GM21723 (cell line): Measurements from ENCODE around the gene SYCN.
"Not testable (repeated sequence)": the region's sequence is repeated elsewhere in the genome, so short reads cannot be mapped to it uniquely, and the experiment has no call there.

Source experiments
- ATAC-seq: cut with Tn5 transposase; IDR thresholded peaks from one replicate; pipeline ENCODE4 v1.9.1; 2021; ENCODE audit warnings: mild to moderate bottlenecking, moderate library complexity; ENCODE audit not compliant: unreplicated experiment

SYCN gene, protein sequence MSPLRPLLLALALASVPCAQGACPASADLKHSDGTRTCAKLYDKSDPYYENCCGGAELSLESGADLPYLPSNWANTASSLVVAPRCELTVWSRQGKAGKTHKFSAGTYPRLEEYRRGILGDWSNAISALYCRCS

DNA sequence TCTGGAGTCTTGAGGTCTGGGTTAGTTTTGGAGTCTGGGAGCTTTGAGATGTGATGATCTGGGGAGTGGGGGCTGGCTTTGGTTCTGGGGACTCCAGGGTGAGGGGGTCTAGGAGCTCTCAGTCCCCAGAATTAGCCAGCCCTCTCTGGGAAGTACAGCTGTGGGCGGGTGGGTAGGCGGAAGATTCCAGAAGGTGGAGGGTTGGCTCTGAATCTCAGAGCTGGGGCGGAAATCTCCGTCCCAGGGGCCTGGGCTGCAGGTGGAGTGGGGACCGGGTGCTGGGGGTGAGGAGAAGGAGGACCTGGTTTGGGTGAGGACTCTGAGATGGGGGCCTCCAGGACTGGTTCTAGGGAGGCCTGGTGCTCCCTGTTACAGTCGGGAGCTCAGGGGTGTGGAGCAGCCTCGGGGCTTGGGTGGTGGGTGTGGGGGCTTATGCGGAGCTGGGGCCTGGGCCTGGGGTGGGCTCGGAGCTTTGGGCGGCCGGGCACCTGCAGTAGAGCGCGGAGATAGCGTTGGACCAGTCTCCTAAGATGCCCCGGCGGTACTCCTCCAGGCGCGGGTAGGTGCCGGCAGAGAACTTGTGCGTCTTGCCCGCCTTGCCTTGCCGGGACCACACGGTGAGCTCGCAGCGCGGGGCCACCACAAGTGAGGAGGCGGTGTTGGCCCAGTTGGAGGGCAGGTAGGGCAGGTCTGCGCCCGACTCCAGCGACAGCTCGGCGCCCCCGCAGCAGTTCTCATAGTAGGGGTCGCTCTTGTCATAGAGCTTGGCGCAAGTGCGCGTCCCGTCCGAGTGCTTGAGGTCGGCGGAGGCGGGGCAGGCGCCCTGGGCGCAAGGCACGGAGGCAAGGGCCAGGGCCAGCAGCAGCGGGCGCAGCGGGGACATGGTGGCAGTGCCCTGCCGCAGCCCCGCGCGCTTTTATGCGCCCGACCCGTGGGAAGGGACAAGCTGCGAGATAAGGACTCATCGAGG lies at the start of gene SYCN:
Gene SYCN (minus strand): TSS at position 892 of the 970 bp plus-strand sequence. CDS start 9 bp downstream, at position 883.
- no peak for ATAC-seq

DNA sequence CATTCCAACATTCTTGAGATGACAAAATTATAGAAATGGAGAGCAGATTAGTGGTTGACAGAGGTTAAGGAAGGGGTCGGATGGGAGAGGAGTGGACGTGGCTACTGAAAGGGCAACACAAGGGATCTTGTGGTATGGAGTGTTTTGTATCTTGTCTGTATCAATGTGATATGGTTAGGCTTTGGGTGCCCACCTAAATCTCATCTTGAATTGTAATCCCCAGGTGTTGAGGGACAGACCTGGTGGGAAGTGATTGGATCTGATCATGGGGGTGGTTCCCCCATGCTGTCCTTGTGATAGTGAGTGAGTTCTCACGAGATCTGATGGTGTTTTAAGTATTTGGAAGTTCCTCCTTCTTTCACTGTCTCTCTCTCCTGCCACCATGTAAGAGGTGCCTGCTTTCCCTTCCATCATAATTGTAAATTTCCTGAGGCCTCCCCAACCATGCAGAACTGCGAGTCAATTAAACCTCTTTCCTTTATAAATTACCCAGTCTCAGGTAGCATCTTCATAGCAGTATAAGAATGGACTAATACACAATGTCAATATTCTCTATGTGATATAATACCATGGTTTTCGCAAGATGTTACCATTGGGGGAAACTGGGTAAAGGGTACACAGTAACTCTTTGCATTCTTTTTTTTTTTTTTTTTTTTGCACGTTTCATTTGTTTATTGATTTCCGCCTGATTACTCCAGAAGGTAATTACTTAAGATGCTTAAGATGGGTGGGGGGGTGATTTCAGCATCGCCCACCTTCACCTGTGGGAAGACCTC lies 49.5 kb upstream of the SYCN start:
- no peak for ATAC-seq

DNA sequence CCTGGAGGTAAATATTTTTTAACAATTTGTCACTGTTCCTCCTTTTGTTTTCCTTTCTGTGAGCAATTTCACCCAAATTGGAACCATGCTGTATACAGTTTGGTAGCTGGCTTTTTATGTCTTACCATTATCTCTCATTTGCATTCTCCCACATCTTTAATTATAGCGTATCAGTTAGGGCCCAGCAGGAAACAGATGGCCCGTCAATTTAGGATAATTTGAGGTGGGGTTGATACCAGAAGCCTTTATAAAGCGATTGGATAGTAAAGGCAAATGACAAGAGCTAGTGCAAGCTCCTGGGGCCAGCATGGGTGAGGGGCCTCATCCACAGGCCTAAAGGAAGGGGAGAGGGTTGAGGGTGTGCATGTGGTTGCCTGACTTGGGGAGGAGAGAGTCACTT lies 48.4 kb upstream of the SYCN start:
- no peak for ATAC-seq

DNA sequence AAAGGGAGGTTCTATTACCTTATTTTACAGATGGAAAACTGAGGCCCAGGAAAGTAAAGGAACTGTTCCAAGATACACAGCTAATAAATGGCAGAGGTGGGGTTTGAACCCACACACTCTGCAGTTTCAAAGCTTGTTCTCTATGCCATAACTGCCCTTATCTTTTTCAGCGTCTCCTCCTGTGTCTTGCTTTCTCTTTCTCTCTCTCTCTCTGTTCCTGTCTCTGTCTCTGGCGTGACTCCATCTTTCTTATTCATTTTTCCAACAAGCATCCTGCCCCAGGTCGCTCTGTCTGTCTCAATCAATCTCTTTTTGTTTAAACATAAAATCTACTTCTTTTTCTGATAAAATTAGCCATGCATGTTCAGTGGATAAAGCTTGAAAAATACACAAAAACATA lies 47.8 kb upstream of the SYCN start:
- ATAC-seq: no peak

DNA sequence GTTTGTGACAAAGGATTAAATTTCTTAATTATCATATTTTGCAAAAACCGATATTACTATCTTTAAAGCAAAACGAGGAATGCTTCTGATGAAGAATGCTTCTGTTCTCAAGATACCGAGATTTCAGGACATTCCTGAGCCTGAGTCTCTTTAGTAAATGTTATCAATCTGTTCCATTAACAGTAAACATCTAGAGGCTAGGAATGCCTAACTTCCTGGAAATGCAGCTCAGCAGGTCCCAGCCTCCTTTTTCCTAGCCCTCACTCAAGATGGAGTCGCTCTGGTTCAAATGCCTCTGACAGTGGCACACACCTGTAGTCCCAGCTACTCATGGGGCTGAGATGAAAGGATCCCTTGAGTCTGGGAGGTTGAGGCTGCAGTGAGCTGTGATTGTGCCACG lies 47.0 kb upstream of the SYCN start:
- ATAC-seq: no peak

DNA sequence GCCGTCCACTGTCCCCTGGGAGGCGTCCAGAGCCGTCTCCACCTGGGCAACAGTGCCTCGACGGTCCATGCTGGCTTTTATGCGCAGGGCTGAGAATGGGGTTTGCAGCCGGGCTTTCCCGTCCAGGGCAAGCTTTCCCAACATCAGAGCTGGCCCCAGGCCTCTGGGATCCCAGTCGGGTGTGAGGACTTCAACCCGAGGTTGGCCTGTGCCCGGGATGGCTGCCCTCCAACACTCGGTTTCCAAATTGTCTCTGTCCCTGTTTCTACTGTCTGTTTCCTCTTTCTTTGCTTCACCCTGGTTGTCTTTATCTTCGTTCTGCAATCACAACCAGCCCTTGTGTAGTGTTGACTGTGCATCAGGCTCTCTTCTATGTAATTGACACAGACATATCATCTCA lies 44.7 kb upstream of the SYCN start, which contains the start of gene IFNL4:
Gene IFNL4 (minus strand): TSS at position 51 of the 400 bp plus-strand sequence.
- ATAC-seq: no peak

DNA sequence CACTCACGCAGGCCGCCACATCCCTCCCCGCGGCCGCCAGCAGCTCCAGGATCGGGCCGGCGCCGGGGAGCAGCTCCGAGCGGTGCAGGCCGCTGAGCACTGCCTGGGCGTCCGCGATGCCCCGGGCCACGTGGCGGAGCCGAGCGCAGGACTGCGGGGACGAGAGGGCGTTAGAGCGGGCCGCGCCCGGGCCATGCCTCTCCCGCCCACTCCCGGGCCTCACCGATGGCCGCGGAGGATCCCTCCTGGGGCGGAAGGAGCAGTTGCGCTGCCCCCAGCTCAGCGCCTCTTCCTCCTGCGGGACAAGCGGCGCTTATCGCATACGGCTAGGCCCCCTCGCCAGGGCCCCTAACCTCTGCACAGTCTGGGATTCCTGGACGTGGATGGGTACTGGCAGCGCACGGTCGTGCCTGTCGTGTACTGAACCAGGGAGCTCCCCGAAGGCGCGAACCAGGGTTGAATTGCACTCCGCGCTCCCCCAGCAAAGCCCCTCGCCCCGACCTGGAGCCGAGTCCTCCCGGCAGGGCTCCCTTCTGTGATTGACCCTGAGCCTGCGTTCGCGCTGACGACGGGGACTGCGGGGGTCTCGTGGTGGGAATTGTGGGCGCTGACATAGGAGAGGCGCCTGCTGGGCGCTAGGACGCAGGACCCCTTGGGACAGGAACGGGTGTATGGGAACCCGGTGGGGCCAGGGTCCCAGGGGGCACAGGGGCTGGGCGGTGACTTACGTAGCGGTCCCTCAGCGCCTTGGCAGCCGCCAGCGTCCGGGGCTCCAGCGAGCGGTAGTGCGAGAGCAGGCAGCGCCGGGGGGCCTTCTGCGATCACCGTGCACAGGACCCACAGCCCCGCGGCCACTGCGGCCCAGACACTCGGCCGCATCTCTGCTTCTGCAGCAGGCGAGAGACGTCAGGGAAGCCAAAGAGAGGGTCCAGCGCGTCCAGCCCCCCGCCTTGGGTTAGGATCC lies 43.9 kb upstream of the SYCN start:
- ATAC-seq: no peak

DNA sequence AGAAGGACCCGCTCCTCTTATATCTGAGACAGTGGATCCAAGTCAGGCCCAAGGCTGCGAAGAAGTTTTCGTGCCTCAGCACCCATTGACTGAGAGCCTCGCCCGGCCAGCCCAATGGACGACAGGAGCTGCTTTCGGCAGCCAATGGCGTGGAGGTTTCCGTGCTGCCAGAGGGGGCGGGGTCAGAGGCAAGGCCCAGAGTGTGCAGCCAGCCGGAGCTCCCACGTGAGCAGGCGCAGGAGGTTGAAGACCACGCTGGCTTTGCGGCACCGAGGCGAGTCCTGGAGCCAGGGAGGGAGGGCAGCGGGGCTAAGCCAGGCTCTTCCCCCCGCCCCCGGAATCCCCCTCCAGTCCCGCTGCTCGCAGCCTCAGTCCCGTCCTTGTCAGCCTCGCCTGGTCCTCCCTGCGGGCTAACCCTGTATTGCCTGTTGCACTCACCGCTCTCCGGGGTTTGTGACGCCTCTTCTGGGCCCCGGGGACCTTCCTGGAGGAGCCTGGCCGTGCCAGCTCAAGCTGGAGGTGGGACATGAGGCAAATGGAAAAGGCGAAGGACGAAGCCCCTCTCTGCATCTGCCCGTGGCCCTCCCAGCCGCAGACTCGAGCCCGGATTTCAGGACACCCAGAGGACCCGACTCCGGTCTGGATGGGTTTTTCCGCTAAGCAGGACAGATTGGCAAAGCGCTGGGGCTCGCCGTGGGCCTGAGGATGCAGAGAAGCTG lies 43.0 kb upstream of the SYCN start:
- ATAC-seq: no peak

DNA sequence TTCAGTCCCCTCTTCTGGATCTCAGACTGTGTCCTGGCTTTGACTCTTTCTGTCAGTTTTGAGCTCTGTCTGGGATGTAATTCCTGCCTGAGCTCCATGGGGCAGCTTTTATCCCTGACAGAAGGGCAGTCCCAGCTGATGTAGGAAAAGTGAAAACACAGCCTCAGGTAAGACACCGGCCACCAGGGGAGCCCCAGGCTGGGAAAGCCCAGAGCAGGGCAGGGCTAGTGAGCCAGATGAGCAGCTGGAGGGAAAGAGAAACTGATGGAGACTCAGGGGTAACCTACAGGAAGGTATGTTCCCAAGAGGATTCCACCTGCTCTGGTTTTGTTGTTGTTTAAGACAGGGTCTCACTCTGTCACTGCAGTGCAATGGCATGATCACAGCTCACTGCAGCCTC lies 41.1 kb upstream of the SYCN start:
- ATAC-seq: not testable (repeated sequence)

DNA sequence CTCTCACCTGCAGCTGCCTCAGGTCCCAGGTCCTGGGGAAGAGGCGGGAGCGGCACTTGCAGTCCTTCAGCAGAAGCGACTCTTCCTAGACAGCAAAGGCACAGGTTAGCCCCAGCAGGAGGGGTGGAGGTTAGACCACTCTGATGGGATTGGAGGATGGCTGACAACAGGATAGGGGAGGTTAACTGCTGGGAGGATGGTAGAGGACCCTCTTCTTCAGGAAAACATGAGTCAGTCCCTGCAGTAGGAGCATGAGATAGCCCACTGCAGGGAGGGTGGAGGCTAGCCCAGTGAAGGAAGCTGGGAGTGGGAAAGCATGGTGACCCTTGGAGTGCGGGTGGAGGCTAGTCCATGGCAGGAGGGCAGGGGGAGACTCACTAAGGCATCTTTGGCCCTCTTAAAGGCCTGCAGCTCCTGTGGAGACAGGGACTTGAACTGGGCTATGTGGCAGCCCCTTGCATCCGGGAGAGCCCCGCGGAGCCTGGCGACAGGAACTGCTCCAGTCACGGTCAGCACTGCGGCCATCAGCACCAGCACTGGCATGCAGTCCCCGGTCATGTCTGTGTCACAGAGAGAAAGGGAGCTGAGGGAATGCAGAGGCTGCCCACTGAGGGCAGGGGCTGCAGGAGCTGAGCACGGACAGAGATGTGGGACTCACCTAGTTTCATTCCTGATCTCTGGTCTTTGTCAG lies 40.5 kb upstream of the SYCN start, which contains the start of gene IFNL3:
Gene IFNL3 (minus strand): TSS at position 597 of the 691 bp plus-strand sequence. CDS start 39 bp downstream, at position 558.
- not testable (repeated sequence) for ATAC-seq

DNA sequence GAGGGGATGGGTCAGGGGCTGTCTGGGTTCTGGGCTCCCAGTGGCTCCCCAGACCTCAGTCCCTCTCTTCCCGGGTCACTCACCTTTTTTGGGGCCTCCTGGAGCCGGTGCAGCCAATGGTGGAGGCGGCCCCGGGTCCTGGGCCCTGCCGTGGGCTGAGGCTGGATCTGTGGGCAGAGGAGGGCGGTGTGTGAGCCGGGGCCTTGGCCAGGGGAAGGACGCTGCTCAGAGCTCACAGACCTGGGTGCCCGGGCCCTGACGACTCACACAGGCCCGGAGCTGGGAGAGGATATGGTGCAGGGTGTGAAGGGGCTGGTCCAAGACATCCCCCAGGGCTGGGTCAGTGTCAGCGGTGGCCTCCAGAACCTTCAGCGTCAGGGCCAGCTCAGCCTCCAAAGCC lies 39.7 kb upstream of the SYCN start:
- ATAC-seq: not testable (repeated sequence)

DNA sequence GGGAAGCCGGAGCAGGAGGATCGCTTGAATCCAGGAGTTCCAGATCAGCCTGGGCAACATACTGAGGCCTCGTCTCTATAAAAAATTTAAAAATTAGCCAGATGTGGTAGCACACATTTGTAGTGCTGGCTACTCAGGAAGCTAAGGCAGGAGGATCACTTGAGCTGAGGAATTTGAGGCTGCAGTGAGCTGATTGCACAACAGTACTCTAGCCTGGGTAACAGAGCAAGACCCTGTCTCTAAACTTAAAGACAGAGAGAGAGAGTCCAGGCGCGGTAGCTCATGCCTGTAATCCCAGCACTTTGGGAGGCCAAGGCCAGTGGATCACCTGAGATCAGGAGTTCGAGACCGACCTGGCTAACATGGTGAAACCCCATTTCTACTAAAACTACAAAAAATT lies 36.4 kb upstream of the SYCN start:
- no peak for ATAC-seq

DNA sequence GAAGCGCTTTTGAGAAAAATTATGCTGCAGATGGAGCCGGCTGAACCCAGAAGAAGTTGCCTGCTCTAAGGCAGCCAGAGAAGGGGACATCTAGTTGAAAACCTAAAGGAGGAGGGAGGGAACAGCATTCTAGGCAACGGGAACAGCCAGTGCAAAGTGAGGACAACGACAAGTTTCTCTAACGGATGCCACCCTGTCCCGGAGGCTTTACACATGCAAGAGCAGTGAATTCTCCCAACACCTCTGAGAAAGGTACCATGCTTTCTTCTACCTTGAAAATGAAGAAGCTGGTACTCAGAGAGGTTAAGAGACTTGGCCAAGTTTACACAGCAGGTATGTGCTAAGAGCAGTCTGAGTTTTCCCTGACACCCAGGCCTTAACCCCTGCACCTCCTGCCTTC lies 34.9 kb upstream of the SYCN start:
- ATAC-seq: no peak

DNA sequence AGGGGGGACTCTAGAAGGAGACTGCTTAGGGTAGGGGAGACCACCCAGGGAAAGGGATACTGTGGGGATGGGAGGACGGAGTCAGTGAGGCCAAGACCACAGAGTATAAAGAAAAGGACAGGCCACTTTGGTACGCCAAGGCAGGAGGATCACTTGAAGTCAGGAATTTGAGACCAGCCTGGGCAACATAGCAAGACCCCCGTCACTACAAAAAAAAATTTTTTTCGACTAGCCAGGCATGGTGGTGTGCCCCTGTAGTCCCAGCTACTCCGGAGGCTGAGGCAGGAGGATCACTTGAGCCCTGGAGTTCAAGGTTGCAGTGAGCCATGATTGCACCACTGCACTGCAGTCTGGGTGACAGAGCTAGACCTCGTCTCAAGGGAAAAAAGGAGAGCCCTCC lies 34.1 kb upstream of the SYCN start:
- no peak for ATAC-seq

DNA sequence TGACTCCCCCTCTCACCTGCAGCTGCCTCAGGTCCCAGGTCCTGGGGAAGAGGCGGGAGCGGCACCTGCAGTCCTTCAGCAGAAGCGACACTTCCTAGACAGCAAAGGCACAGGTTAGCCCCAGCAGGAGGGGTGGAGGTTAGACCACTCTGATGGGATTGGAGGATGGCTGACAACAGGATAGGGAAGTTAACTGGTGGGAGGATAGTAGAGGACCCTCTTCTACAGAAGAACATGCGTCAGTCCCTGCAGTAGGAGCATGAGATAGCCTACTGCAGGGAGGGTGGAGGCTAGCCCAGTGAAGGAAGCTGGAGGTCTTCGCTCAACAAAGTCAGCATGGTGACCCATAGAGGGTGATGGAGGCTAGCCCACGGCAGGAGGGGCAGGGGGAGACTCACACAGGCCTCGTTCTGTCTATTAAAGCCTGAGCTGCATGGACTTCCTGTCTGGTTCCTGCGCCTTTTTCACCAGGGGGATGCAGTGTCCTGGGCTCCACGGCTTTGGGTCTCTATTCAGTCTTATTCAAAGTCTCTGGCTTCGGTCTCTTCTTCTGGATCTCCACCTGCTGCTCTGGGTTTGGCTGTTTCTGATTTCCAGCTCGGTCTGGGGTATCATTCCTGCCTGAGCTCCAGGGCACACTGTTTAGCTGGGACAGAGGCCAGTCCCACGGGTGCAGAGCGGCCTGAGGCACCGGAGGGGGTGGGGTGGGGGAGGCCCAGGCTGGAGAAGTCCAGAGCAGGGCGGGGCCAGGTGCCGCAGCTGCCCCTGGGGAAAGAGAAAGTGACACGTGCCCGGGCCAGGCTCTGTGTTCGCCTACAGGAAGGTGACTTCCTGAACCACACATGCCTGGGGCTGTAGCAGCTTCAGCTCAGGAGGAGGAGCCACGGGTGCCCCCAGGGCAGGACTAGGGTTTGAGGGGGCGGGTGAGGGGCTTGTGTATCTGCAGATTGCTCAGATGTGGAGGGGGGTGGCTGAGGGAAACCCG lies 33.4 kb upstream of the SYCN start:
- ATAC-seq: peak; percentile 72

DNA sequence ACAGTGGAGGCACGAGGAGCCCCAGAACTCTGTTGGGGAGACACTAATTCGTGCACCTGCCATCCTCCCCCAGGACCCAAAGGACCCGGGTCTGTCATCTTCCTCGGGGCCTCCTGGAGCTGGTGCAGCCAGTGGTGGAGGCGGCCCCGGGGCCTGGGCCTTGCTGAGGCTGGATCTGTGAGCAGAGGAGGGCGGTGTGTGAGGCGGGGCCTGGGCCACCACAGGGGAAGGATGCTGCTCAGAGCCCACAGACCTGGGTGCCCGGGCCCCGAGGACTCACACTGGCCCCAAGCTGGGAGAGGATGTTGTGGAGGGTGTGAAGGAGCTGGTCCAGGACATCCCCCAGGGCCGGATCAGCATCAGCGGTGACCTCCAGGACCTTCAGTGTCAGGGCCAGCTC lies 32.5 kb upstream of the SYCN start:
- ATAC-seq: no peak

DNA sequence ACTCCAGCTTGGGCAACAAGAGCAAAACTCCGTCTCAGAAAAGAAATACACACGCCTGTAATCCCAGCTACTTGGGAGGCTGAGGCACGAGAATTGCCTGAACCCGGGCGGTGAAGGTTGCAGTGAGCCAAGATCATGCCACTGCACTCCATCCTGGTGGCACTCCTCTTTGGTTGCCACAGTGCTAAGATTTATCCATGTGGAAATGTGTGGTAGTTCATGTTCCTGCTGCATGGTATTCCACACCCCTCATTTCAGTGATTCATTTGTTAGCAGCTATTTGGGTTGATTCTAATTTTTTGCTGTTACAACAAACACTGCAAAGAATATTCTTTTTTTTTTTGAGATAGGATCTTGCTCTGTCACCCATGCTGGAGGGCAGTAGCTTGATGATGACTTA lies 28.6 kb upstream of the SYCN start:
- no peak for ATAC-seq
